H1 (cell line): Measurements from ENCODE around the gene FASN. TPM values are rescaled to one million over a fixed set of nuclear protein-coding genes. Genes with fewer than 3 reads are reported as not detected.

Experiments used
- CTCF ChIA-PET: fragments of 300-600 bp; sonication (Branson Sonifier 250); formaldehyde crosslinking; loops from one replicate; lab custom pipeline; 2021; ENCODE audit not compliant: partially characterized antibody; lab: Charles Lee
- POLR2A ChIA-PET: fragments of 300-600 bp; sonication (Branson Sonifier 250); formaldehyde crosslinking; loops from one replicate; lab custom pipeline; 2021; ENCODE audit warnings: inconsistent platforms; ENCODE audit not compliant: partially characterized antibody; lab: Charles Lee
- DNase-seq, 2 experiments: peaks; one replicate each; pipeline versions ENCODE4 v3.0.0 to v3.0.0-alpha.2; 2010 to 2022; ENCODE audit warnings: low spot score in 2 of 2, low read depth in 1 of 2, mixed read lengths in 1 of 2
- FAIRE-seq: peaks from 2 replicates; lab custom pipeline; 2011; peaks lifted over from hg19 to GRCh38; lab: Jason Lieb, UNC
- H2AFZ ChIP-seq: 2 replicates; pipeline ENCODE4 v1.8.1; 2012; ENCODE audit warnings: low read length, inconsistent platforms
- H2AK5ac ChIP-seq: 2 replicates; pipeline ENCODE4 v1.6.1; 2013; ENCODE audit warnings: low read depth, low read length
- H2BK120ac ChIP-seq: replicated peaks from 2 replicates; pipeline ENCODE3; 2013; ENCODE audit warnings: low read depth, low read length, inconsistent platforms
- H2BK12ac ChIP-seq: 2 replicates; pipeline ENCODE4 v1.6.1; 2013; ENCODE audit warnings: low read depth, low read length
- H2BK15ac ChIP-seq: 2 replicates; pipeline ENCODE4 v1.6.1; 2013; ENCODE audit warnings: low read length
- H2BK20ac ChIP-seq: 2 replicates; pipeline ENCODE4 v1.6.1; 2013; ENCODE audit warnings: low read length
- H2BK5ac ChIP-seq: 2 replicates; pipeline ENCODE4 v1.6.1; 2013; ENCODE audit warnings: low read depth, low read length
- H3K14ac ChIP-seq: 2 replicates; pipeline ENCODE4 v1.6.1; 2013; ENCODE audit warnings: inconsistent platforms; ENCODE audit not compliant: insufficient read length
- H3K18ac ChIP-seq: 2 replicates; pipeline ENCODE4 v1.6.1; 2013; ENCODE audit warnings: low read length; ENCODE audit errors: extremely low read depth
- H3K23ac ChIP-seq: 2 replicates; pipeline ENCODE4 v1.6.1; 2013; ENCODE audit warnings: inconsistent platforms; ENCODE audit not compliant: insufficient read length
- H3K23me2 ChIP-seq: 2 replicates; pipeline ENCODE4 v1.6.1; 2013; ENCODE audit warnings: low read depth, low read length
- H3K27ac ChIP-seq: 2 replicates; pipeline ENCODE4 v1.6.1; 2011; ENCODE audit warnings: low read depth, low read length, inconsistent platforms
- H3K27me3 ChIP-seq, 4 experiments: replicated peaks in 1 of 4; 1 replicate in 1 of 4; 2 replicates in 3 of 4; pipeline versions ENCODE4 v1.6.1 to v1.8.1; 2011 to 2013; ENCODE audit warnings: low read length in 3 of 4, mild to moderate bottlenecking in 3 of 4, inconsistent platforms in 2 of 4, mixed read lengths in 2 of 4, moderate library complexity in 1 of 4; ENCODE audit not compliant: control insufficient read depth in 3 of 4, insufficient read depth in 3 of 4; ENCODE audit errors: extremely low read depth in 1 of 4
- H3K36me3 ChIP-seq, 4 experiments: 2 replicates each; pipeline versions ENCODE4 v1.6.1 to v1.8.1; 2011 to 2013; ENCODE audit warnings: mild to moderate bottlenecking in 4 of 4, low read length in 3 of 4, moderate library complexity in 2 of 4, control low read depth in 1 of 4, inconsistent platforms in 1 of 4; ENCODE audit not compliant: insufficient read depth in 4 of 4, control insufficient read depth in 2 of 4
- H3K4ac ChIP-seq: replicated peaks from 2 replicates; pipeline ENCODE3; 2013; ENCODE audit warnings: low read length, low read depth, mixed read lengths, inconsistent platforms; ENCODE audit not compliant: insufficient read length
- H3K4me1 ChIP-seq, 4 experiments: replicated peaks in 1 of 4; 1 replicate in 1 of 4; 2 replicates in 3 of 4; pipeline versions ENCODE4 v1.6.1 to v1.8.1; 2011 to 2013; ENCODE audit warnings: low read length in 3 of 4, inconsistent platforms in 2 of 4, mixed read lengths in 1 of 4; ENCODE audit not compliant: insufficient read depth in 4 of 4, control insufficient read depth in 3 of 4
- H3K4me2 ChIP-seq, 2 experiments: 2 replicates each; pipeline versions ENCODE4 v1.6.1 to v1.8.1; 2011 to 2013; ENCODE audit warnings: low read depth in 2 of 2, low read length in 2 of 2, control low read depth in 1 of 2, inconsistent platforms in 1 of 2, mild to moderate bottlenecking in 1 of 2; ENCODE audit not compliant: insufficient read depth in 1 of 2
- H3K4me3 ChIP-seq, 4 experiments: fragments of 200-600, 300-600 bp in 1 of 4; sonication (generic), shearing (Covaris generic), sonication (Bioruptor Twin) in 1 of 4; 2 replicates each; pipeline versions ENCODE4 v1.5.1 to v1.8.1; 2011 to 2016; ENCODE audit warnings: low read length in 4 of 4, low read depth in 3 of 4, control low read depth in 2 of 4, inconsistent platforms in 2 of 4, mild to moderate bottlenecking in 2 of 4, mixed read lengths in 1 of 4, moderate library complexity in 1 of 4; ENCODE audit not compliant: insufficient read depth in 2 of 4; ENCODE audit errors: extremely low read depth in 1 of 4
- H3K56ac ChIP-seq: replicated peaks from 2 replicates; pipeline ENCODE3; 2013; ENCODE audit warnings: low read depth, mild to moderate bottlenecking, mixed read lengths, low read length, inconsistent platforms; ENCODE audit not compliant: insufficient read length
- H3K79me1 ChIP-seq: 2 replicates; pipeline ENCODE4 v1.6.1; 2013; ENCODE audit warnings: low read depth, low read length, control low read depth
- H3K79me2 ChIP-seq, 2 experiments: 2 replicates each; pipeline versions ENCODE4 v1.6.1 to v1.8.1; 2012 to 2013; ENCODE audit warnings: low read length in 2 of 2, mild to moderate bottlenecking in 2 of 2, inconsistent platforms in 1 of 2; ENCODE audit not compliant: insufficient read depth in 2 of 2, control insufficient read depth in 1 of 2
- H3K9ac ChIP-seq, 4 experiments: replicated peaks in 1 of 4; 1 replicate in 1 of 4; 2 replicates in 3 of 4; pipeline versions ENCODE4 v1.6.1 to v1.8.1; 2011 to 2013; ENCODE audit warnings: low read depth in 3 of 4, low read length in 3 of 4, control low read depth in 2 of 4, mild to moderate bottlenecking in 2 of 4, moderate library complexity in 2 of 4, inconsistent platforms in 1 of 4; ENCODE audit errors: extremely low read depth in 1 of 4
- H3K9me3 ChIP-seq, 2 experiments: 2 replicates each; pipeline versions ENCODE4 v1.6.1 to v1.8.1; 2012 to 2013; ENCODE audit warnings: mild to moderate bottlenecking in 2 of 2, moderate library complexity in 2 of 2, control low read depth in 1 of 2, inconsistent platforms in 1 of 2, low read depth in 1 of 2, low read length in 1 of 2, mixed read lengths in 1 of 2; ENCODE audit not compliant: insufficient read depth in 2 of 2
- H4K20me1 ChIP-seq, 2 experiments: replicated peaks in 1 of 2; 2 replicates each; pipeline versions ENCODE3 to v1.8.1; 2011 to 2013; ENCODE audit warnings: inconsistent platforms in 2 of 2, low read length in 2 of 2, mild to moderate bottlenecking in 1 of 2; ENCODE audit not compliant: insufficient read depth in 2 of 2, control insufficient read depth in 1 of 2
- H4K5ac ChIP-seq: 2 replicates; pipeline ENCODE4 v1.6.1; 2013; ENCODE audit warnings: low read length, low read depth, mixed read lengths, inconsistent platforms; ENCODE audit not compliant: insufficient read length
- H4K8ac ChIP-seq: 2 replicates; pipeline ENCODE4 v1.8.0; 2013; ENCODE audit warnings: mild to moderate bottlenecking, moderate library complexity, low read length, inconsistent platforms; ENCODE audit not compliant: insufficient read depth; ENCODE audit errors: extremely low read depth
- H4K91ac ChIP-seq: replicated peaks from 2 replicates; pipeline ENCODE3; 2013; ENCODE audit warnings: low read length, mixed read lengths, inconsistent platforms; ENCODE audit not compliant: insufficient read length
- BRCA1 ChIP-seq: IDR thresholded peaks from 2 replicates; pipeline ENCODE4 v1.6.1; 2012; ENCODE audit warnings: low read depth, low read length, improper control_type of control experiment
- EP300 ChIP-seq, 2 experiments: IDR thresholded peaks; 1 replicate in 1 of 2; 2 replicates in 1 of 2; pipeline ENCODE4 v1.6.1; 2011 to 2012; ENCODE audit warnings: low read depth in 2 of 2, low read length in 2 of 2, mild to moderate bottlenecking in 2 of 2, borderline replicate concordance in 1 of 2, inconsistent platforms in 1 of 2, moderate library complexity in 1 of 2
- HDAC2 ChIP-seq, 2 experiments: fragments of 300-600 bp in 1 of 2; sonication (generic) in 1 of 2; IDR thresholded peaks; 2 replicates each; pipeline ENCODE4 v1.6.1; 2011 to 2012; ENCODE audit warnings: low read depth in 2 of 2, low read length in 2 of 2, mild to moderate bottlenecking in 2 of 2, moderate library complexity in 2 of 2, borderline replicate concordance in 1 of 2, inconsistent platforms in 1 of 2
- JUND ChIP-seq: IDR thresholded peaks from 2 replicates; pipeline ENCODE4 v1.6.1; 2011; ENCODE audit warnings: mild to moderate bottlenecking, improper control_type of control experiment, low read length
- KDM4A ChIP-seq: IDR thresholded peaks from one replicate; pipeline ENCODE4 v1.7.1; 2012; ENCODE audit warnings: low read depth, mild to moderate bottlenecking, moderate library complexity, low read length, inconsistent platforms; ENCODE audit not compliant: severe bottlenecking
- NANOG ChIP-seq: IDR thresholded peaks from 2 replicates; pipeline ENCODE4 v1.6.1; 2011; ENCODE audit warnings: low read length, low read depth, mild to moderate bottlenecking, inconsistent platforms; ENCODE audit not compliant: insufficient read depth, poor library complexity, severe bottlenecking
- NRF1 ChIP-seq: IDR thresholded peaks from 2 replicates; pipeline ENCODE4 v1.6.1; 2011; ENCODE audit warnings: mild to moderate bottlenecking, low read depth, low read length, improper control_type of control experiment
- POLR2A ChIP-seq, 2 experiments: IDR thresholded peaks; 1 replicate in 1 of 2; 2 replicates in 1 of 2; pipeline ENCODE4 v1.6.1; 2011; ENCODE audit warnings: low read depth in 2 of 2, low read length in 2 of 2, mild to moderate bottlenecking in 2 of 2; ENCODE audit errors: control extremely low read depth in 1 of 2
- SUZ12 ChIP-seq: fragments of 200-600 bp; sonication (generic); IDR thresholded peaks from 2 replicates; pipeline ENCODE4 v1.6.1; 2012; ENCODE audit warnings: mild to moderate bottlenecking, inconsistent platforms, low read length, moderate library complexity, mixed read lengths
- TAF1 ChIP-seq: IDR thresholded peaks from 2 replicates; pipeline ENCODE4 v1.6.1; 2011; ENCODE audit warnings: mild to moderate bottlenecking, low read depth, low read length
- WGBS, 2 experiments: shearing (Covaris generic) in 1 of 2; methylation state at CpG; one replicate each; pipeline versions ENCODE4 v1.1.6 to v1.1.7; 2013 to 2015; ENCODE audit warnings: low lambda C conversion rate in 2 of 2, mixed read lengths in 2 of 2, inconsistent platforms in 1 of 2, low coverage in 1 of 2, missing lambda C conversion rate in 1 of 2; ENCODE audit not compliant: insufficient replicate concordance in 2 of 2, insufficient coverage in 1 of 2, insufficient read length in 1 of 2; ENCODE audit errors: extremely low coverage in 1 of 2, missing lambda C conversion rate in 1 of 2; 5-methylcytosine and 5-hydroxymethylcytosine counted together
- polyA plus RNA-seq, 7 experiments: library from polyadenylated mRNA; depleted of rRNA in 3 of 7; stranded (reverse) in 5 of 7; unstranded in 2 of 7; fragments of >200 nt in 5 of 7; fragments of 200-250 nt in 2 of 7; gene quantifications; 1 replicate in 5 of 7; 2 replicates in 1 of 7; 4 replicates in 1 of 7; pipeline versions ENCODE4 v1.2.1 to v1.2.3, GENCODE V29; 2011 to 2013; ENCODE audit warnings: missing spikeins in 2 of 7, mixed read lengths in 2 of 7
- total RNA-seq: library from RNA; stranded (reverse); fragmentation: NEBNext Ultra II Directional; extraction: Animal tissue kit (Norgen Biotek cat#: 25700); gene quantifications from 2 replicates; pipeline ENCODE4 v1.2.1, GENCODE V29; 2021

FASN gene
- total and polyA plus RNA-seq, 2 of the 8 experiments (the other 6 are each of a cell fraction or from before 2014, with no cell fraction given): 143 to 561 TPM

DNA sequence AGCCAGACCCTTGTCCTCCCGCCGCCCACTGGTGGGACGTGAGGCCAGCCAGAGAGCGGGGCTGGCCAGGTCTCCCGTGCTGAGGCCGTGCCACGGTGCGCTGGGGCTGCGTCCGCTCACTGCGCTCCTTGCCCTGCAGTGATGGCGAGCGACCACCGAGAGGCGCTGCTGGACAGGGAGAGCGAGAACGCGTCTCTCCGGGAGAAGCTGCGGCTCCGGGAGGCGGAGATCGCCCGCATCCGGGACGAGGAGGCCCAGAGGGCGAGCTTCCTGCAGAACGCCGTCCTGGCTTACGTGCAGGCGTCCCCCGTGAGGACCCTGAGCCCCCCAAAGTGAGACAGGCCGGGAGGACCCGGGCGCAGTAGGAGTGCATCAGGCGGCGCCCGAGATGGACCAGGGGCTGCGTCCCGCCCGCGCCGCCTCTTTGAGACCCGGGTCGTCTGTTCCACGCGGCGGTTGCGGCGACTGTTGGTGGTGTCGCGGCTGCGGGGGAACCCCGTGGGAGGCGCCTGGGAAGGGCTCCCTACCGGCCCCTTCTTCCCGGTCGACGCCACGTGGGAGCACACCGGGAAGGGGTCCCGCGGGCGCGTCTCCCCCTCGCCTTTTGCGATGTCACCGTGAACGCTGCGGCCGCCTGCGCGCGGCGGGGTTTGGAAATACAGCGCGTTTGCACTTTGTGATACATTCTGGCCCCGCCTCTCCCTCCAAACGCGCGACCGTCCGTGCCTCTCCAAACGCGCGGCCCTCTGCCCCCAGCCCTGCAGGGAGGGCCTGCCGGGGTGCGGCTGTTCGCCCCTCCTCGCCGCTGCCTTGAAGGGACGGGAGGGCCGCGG is 67.3 kb downstream of the FASN start:
- Histone ChIP-seq H3K4me1 (peaks cover 0 to 13% (median 2%) of the 10 kb centered on the region in 4 experiments; a peak in 5 of 7 replicates), H2BK12ac (no peak overlapping the region), H3K18ac (no peak overlapping the region; the same call in 1 of the 2 replicates), H2BK20ac (no peak overlapping the region), H3K4me2 (peak overlapping the region; percentile 80 to 86), H4K5ac (no peak overlapping the region), H3K14ac (no peak overlapping the region), H3K56ac (peak overlapping the region; percentile 59), H3K4ac (peak overlapping the region; percentile 14), H2BK5ac (no peak overlapping the region), H3K79me2 (peaks cover 0 to 2% of the 10 kb centered on the region in 2 experiments; a peak in 1 of 4 replicates), H4K8ac (peak overlapping the region; percentile 72), H3K36me3 (no peaks in the 10 kb centered on the region; a peak in 2 of 8 replicates), H4K20me1 (peaks cover 0 to 17% of the 10 kb centered on the region in 2 experiments), H3K79me1 (0 out of 2 replicates have a peak, but pooled peaks cover 3% of the 10 kb centered on the region), H3K9me3 (no peaks in the 10 kb centered on the region), H3K9ac (no peak overlapping the region; a peak in 1 of 7 replicates), H2BK120ac (no peak overlapping the region), H2AFZ (no peak overlapping the region; the same call in 1 of the 2 replicates), H3K4me3 (peak overlapping the region; percentile 54 to 80 (median 56)), H3K27ac (no peak overlapping the region), H3K23ac (no peak overlapping the region), H3K23me2 (peaks cover 7% of the 10 kb centered on the region; the same call in 1 of the 2 replicates), H4K91ac (no peak overlapping the region), H2BK15ac (no peak overlapping the region), H3K27me3 (no peaks in the 10 kb centered on the region), H2AK5ac (no peak overlapping the region)
- 4% methylated on average over 80 of the region's 94 CpGs; no CpG with 5 or more reads in 1 of the 2 experiments for WGBS, 2 experiments
- DNase-seq: peak; percentile 70 to 97
- ChIA-PET CTCF (interaction anchor here (0.5 to 3.1 kb wide), 63 partner anchors 8 to 645 kb away, joined by 3 to 40 read pairs (median 4); partner anchors contain the start of genes CENPX, DCXR, DUS1L and LRRC45), POLR2A (interaction anchor here (0.6 to 4.9 kb wide), 26 partner anchors 8 to 164 kb away, joined by 3 to 38 read pairs (median 5); partner anchors contain the start of genes CENPX, FASN, GPS1 and LRRC45)
- no peak for FAIRE-seq
- no peak for TF ChIP-seq SUZ12
- no peak for TF ChIP-seq NRF1
- no peak for TF ChIP-seq NANOG
- TF ChIP-seq JUND: no peak
- TF ChIP-seq KDM4A: peak; percentile 52
- TF ChIP-seq HDAC2 (IDR thresholded peaks at IDR 0.05; ENCODE audit: borderline replicate concordance in 1 of 2, low read depth in 2 of 2, low read length in 2 of 2): peak in 1 of 2 experiments; percentile 10; a peak in 2 of 4 replicates
- no peak for TF ChIP-seq EP300 (IDR thresholded peaks at IDR 0.05; ENCODE audit: borderline replicate concordance in 1 of 2, low read depth in 2 of 2, low read length in 2 of 2)
- TF ChIP-seq BRCA1: peak; percentile 31; the same call in 1 of the 2 replicates
- 0 out of 3 replicates have a peak, but pooled peaks of 1 of the 2 experiments have one; percentile 38 for TF ChIP-seq POLR2A (IDR thresholded peaks at IDR 0.05; ENCODE audit: control extremely low read depth in 1 of 2, low read depth in 2 of 2, low read length in 2 of 2)
- no peak for TF ChIP-seq TAF1
